Embryonic facial prominence (tissue), 1 donor: ENCODE measurements around the gene RNU7-1.

ENCODE experiments used
- DNase-seq: peaks from one replicate; pipeline ENCODE4 v3.0.0-alpha.2; 2016; ENCODE audit errors: extremely low spot score

The RNU7-1 gene

DNA sequence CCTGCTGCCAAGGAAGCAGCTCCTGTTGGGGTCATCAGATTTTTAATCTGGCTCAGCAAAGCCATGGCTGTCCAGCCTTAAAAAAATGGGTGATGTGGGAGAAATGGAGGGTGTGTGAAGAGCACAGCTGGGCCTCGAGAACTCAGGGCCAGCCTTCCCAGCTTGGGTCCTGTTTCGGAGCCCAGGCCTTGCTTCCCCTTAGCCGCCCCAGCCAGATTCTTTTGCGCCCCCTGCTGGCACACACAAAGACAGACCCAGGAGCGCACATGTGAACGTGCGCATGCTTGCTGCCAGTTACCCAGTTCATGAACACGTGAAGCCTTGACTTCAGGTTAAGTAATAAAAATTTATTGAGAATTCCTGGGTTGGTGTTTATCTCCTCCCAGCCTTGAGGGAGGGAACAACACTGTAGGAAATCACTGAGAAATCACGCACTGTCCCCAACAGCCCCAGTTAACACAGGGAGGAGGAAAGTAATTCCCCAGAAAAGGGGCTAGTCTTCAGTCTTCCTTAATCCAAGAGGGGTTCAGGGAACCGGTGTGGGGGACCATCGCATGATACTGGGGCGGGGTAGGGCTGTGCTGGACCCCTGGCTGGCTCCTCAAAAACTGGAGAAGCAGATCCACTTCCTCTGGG lies 21.5 kb downstream of the RNU7-1 start:
- peak; percentile 65 for DNase-seq

DNA sequence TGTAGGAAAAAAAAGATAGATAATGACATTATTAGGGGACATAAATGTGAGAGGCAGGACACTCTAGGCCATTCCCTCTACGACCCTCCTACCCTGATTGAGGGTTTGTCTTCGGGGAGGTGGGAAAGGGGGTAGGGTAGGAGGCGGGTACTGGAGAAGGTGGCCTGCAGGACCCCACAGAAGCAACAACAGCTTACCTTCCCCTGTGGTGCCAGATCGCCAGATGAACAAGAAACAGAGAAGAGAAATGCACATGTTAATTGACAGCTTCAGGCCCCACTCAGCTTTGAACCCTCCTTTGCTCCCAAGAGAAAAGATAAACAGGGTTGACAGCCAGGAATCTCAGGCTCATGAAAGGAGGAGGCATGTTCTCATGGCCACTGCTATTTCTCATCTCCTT lies 22.1 kb downstream of the RNU7-1 start:
- no peak for DNase-seq

DNA sequence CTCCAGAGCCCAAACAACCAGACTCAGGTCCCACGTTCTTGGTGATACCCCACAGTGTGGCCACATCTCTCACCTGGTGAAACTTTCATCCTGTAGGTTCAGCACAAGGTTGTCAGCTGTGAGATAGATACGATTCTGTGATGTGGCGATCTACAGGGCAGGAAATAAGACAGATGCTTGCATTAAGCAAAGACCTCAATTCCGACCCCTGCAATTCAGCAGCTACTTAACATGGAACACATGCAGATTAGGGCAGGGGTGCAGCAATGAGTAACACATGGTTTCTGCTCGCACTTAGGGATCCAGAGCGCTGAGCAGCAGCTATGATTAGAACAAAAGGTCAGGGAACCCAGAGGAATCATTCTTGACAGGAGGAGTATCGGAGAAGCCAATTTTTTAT lies 22.7 kb downstream of the RNU7-1 start:
- DNase-seq, result no peak

DNA sequence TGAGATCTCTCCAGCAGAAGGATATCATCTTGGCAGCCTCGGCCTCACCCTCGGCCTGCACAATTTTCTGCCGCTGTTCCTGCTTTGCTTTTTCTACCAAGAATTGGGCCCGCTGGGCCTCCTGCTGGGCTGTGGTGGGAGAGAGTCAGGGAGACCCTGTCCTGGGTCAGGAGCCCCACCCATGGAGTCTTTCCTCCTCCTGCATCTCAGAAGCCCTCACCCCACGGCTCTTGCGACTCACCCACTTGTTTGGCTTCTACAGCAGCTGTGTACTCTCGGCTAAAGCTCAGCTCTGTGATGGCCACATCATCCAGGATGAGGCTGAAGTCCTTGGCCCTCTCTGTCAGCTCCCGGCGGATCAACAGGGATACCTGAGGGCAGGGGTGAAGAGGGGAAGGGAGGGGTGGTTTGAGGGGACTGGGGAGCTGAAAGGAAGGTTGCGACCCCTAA lies 24.1 kb downstream of the RNU7-1 start:
- DNase-seq, result no peak

DNA sequence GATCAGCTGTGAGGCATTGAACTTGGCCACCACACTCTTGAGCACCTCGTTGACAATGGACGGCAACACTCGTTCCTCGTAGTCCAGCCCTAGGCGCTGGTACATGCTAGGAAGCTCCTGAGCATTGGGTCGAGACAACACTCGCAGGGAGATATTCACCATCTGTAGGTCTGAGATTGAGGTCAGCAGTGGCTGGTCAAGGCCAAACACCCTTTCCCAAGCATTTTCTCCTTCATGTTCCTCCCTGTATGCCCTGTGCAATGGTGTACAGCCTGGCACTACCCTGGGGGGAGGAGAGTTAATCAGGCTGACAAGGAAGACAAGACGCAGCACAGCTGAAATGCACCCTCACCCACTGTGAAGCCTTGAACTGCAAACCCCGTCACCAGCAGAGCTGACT lies 24.8 kb downstream of the RNU7-1 start:
- no peak for DNase-seq

DNA sequence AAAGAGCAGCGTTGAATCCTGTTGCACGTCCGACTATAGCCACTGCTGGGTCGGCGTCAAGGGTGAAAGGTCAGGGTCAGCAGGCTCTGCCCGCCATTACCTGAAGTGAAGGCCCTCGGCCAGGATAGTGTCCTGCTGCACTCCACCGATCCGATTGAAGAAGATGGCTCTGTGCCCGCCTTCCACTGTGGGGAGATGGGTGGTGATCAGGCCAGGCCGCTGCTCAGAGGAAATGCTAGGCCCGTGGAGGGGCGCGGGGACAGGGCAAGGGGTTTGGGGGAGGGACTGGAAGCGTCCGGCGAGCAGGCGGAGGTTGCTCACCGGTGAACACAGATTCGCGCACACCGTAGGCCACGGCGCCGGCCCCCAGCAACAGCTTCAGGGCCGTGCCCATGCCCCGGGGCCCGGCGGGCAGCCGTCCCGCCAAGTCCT lies 26.5 kb downstream of the RNU7-1 start:
- DNase-seq, result no peak

DNA sequence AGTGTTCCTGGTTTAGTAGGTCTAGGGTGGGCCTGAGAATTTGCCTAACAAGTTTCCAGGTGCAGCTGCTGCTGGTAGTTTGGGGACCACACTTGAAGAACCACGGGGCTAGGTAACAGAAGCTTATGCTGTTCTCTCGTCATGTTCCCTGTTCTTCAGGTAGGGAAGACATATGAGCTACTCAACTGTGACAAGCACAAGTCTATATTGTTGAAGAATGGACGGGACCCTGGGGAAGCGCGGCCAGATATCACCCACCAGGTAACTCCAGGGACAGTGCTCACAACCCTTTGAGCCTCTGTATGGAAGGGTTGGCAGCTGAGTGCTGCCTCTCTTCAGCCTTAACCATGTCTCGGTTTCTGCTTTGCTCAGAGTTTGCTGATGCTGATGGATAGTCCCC lies 30.6 kb downstream of the RNU7-1 start:
- DNase-seq, result no peak

DNA sequence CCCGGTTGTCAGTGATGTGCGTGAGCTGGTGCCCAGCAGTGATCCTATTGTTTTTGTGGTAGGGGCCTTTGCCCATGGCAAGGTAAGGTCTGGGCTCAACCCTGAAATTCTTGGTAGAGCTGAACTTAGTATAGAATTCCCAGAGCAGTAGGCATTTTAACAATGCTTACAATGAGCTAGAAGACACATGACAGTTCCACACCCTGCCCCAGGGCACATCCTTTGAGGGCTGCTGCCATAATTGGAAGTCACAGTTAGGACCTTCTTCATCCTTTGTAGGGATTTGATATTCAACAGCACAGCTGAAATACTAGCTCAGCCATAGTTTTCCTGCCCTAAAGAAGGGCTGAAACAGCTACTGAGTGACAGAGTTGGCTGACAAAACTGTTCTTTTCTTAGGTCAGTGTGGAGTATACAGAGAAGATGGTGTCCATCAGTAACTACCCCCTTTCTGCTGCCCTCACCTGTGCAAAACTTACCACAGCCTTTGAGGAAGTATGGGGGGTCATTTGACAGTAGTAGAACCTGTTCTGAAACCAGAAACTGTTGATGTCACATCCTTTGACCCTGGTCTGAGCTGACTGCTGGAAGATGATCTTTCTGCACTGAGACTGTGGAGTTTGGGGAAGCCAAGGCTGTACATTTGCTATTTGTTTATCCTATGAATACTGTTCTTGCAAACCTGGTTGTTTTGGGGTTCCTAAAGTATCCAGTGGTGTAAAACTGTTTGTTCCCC lies 31.8 kb downstream of the RNU7-1 start:
- DNase-seq, result no peak

DNA sequence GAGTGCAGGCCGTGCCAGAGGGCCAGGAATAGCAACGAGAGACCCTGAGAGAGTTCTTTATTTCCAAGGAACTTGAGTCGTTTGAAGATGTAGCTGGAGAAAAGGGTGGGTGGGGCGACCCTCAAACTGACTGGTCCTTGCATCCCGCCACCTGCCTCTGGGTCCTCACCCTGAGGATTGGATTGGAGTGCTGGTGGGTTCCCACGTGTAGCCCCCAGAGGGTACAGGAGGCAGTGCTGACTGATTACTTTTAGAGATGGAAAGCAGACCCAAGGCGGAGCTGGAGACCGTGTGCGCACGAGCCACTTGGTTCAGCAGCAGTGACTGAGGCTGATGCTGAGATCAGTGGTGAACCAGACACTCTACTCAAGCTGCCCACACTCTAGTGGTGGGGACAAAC lies 34.0 kb downstream of the RNU7-1 start:
- DNase-seq, result no peak

DNA sequence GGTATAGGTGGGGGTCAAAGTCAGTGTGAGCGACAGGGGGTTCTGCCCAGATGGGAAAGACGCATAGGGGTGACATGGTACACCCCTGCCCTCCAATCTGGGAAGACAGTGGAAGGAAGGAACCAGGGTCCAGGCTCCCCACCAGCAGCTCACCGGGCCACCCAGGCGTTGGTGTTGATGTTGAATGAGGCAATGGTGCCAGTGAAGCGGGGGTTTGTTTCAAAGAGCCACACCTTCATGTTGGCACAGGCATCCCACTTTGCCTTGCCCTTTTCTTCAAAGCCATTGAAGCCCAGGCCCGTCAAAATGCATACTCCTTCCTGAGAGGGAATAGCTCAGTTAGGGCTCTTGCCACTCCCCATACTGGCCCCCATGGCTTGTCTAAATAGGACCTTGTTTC lies 34.6 kb downstream of the RNU7-1 start:
- DNase-seq, result no peak

DNA sequence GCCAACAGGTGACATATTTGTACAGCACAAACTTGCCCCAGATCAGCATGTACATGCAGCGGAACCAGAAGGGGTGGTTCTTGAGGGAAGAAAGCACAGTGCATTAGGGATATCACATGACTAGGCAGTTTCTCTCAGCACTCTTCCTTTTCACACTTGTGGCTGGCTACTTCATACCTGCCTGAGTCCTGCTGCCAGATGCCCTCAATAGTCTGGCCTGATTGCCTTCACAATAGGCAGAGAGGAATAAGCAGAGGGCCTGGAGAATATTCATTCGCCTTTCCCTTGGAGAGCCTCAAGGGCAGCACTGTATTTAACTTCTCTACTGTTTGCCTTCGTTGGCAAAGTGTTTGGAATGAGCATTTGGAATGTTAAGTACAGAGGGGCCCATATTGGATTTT lies 35.0 kb downstream of the RNU7-1 start:
- no peak for DNase-seq

DNA sequence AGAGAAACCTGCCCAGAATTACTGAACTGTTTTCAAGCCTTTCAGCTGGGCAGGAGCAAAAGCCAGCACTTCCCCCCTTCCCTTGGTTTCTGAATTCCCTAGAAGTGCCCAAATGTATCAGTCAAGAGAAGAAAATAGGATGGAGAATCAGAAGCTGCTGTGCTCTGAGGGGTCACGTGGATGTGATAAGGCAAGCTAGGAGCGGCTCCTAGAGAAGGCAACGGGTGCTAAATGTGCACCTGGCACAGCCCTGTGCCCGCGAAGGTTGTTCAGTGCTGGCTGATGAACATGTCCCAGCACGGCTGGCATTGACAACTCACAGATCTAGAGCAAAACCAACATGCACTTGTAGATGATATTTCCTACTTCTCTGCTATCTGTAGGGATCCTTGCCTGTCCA lies 35.4 kb downstream of the RNU7-1 start:
- no peak for DNase-seq

DNA sequence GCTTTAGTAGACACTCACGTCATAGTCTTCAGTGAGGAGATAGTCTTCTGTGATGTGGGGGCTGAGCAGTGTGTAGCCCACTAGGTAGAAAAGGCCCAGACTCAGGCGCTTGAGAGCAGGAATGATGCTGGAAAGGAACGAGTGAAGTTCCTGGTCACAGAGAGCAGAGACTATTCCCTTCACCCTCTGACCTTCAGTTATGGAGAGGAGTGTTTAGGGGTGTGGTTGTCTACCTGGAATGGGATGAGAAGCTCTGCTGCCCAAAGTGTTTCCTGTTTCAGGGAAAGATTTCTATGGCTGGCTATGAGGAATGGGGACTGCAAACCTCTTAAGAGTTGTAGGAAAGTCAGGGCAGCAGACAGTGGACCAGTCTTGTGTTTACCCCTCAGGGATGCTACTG lies 35.8 kb downstream of the RNU7-1 start:
- no peak for DNase-seq

DNA sequence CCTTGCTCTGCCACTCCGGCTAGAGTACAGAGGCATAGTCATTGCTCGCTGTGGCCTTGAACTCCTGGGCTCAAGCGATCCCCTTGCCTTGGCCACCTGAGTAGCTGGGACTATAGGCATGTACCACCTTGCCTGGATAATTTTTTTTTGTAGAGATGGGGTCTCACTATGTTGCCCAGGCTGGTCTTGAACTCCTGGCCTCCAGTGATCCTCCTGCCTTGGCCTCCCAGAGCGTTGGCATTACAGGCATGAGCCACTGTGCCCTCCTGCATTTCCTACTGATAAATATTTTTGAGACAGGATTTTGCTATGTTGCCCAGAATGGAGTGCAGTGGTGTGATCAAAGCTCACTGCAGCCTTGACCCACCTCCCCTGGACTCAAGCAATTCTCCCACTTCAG lies 36.5 kb downstream of the RNU7-1 start:
- no peak for DNase-seq

DNA sequence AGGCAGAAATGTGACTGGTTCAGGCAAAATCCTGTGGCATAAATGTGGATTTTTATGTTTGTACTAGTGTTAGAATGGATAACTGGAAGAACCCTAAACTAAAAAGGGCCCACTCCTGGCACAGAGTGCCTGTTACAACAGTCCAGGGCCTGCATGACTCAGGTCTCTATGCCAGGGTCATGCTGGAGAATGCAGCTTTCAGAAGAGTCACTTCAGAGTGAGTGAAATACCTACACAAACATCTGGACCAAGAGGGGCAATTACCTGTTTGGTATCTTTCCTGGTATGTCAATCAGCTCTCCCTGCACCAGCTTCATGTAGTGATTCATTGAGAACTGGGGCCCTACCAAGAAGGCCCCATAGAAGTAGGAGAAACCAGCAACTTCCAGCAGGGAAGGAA lies 37.1 kb downstream of the RNU7-1 start:
- no peak for DNase-seq

DNA sequence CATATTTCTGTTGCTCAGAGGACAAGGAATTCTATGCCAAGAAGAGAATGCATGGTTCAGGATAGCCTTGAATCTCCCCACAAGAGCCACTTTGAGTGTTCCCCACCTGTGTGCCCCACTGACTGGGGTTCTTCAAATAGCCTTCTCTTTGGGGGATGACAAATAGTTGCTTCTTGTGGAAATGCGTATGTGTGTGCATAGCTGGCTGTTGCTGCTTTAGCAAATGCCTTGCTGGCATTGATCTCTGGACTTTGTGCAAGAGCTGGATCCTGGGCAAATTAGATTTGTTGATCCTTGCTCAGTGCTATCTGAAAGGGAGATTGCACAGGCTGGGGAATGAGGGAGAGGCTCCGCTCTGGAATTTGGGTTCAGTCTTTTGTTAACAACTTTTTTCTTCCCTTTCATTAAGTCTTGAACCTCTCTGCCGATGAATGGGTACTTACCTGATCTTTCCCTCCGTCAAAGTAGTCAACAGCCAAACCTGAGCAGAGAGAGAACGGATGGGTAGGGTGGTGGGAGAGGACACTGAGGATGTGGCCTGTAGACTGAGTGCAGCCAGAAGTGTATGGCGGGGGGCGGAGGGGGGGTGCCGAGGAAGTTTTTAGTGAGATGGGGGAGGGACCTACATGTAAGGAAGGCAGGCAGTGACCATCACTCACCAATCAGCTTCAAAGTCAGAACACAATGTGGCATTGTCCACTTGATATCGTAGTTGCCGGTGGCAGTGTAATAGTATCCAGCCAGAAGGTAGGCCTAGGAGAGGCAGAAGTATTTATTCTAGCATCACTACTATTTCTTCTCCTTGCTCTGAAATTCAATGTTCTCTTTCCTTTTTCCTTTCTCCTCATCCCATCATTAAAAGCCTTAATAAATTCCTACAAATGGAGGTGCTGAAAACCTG lies 37.8 kb downstream of the RNU7-1 start:
- no peak for DNase-seq

DNA sequence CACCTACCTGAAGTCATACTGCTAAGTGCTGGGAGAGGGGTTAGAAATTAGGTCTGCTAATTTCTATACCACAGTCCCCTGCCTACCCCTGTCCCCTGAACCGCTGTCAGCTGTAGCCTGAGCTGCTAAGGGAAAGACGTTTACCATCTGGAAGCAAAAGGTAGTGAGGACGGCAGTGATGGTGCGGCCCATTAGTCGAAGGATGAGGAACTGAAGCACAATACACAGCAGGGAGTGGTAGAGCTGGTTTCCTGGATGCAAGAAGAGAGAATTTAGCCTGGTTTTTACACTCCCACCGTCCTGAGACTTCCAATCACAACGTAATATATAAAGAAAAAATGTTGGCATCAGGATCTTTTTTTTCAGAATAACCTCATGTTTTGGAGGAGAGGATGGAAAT lies 38.9 kb downstream of the RNU7-1 start:
- DNase-seq, result no peak

DNA sequence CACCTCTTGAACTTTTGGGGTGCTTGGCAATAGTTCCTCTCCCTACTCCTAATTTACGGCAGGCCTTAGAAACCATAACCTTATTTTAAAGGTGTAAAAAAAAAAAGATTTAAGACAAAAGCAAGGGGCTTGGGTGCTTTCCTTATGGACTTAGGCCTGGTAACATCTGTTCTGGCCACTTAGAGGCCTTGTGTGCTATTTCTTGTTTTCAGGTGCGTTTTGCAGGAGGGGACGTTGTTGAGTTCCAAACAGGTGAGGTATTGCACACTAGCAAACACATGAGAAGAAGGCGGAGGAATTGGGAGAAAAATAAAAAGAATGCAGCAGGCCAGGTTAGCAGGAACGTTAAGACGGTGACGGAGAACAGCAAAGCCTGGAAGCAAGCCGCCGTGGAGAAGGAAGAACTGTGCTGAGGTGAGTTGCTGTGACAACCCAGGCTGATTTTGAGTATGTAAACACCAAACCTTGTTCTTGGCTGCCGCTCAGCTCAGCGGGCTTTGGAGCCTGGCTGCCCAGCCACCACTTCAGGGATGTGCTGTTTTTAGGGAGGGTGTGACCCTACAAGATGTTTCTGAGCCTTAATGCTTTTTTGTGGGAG lies 44.4 kb downstream of the RNU7-1 start:
- no peak for DNase-seq
